Activated CD4-positive, alpha-beta T cell treated with anti-CD3 and anti-CD28 coated beads for 48 hours (primary cell): ENCODE measurements around the gene SPSB1.
A peak's percentile ranks its signal among the peaks of the same experiment; 100 is the strongest.
"Not testable (repeated sequence)": the region's sequence is repeated elsewhere in the genome, so short reads cannot be mapped to it uniquely, and the experiment has no call there.

Source experiments
- DNase-seq: peaks from one replicate; pipeline ENCODE4 v3.0.0-alpha.2; 2020

Gene SPSB1

DNA sequence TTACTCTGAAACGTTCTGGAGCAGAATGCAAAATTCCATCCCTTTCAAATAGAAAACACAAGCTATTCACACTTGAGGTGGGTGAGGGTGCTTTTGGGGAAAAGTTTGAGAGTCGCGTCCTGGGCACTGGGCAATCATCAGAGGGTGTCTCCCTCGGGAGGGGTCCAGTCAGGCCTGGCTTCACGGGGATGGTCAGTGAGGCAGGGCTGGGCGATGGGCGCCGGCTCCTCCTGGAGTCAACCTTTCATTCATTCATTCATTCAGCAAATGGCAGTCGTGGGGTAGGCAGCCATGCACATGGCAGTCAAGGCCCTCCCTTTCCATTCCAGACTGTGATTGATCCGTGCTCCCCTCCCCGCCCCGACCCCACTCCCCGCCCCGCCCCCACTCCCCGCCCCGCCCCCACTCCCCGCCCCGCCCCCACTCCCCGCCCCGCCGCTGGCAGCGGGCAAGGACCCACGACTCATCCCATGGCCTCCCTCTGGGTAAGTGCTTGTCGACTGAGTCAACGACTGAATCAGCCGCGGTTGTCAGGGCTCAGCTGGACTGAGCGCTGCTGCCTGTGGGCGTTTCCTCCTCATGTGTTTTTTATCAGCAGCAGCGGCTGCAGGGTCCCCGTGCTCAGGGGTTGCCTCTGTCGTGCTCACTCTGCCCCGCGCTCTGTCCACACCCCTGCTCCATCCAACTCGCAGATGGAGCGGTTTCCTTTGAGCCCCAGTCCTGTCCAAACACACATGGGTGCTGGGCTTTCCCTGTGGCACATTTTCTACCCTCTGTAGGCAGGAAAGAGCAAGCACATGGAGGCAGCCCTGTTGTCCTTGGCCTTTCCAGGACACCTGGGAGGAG is 12.5 kb upstream of the SPSB1 start:
- peak; percentile 87 for DNase-seq

DNA sequence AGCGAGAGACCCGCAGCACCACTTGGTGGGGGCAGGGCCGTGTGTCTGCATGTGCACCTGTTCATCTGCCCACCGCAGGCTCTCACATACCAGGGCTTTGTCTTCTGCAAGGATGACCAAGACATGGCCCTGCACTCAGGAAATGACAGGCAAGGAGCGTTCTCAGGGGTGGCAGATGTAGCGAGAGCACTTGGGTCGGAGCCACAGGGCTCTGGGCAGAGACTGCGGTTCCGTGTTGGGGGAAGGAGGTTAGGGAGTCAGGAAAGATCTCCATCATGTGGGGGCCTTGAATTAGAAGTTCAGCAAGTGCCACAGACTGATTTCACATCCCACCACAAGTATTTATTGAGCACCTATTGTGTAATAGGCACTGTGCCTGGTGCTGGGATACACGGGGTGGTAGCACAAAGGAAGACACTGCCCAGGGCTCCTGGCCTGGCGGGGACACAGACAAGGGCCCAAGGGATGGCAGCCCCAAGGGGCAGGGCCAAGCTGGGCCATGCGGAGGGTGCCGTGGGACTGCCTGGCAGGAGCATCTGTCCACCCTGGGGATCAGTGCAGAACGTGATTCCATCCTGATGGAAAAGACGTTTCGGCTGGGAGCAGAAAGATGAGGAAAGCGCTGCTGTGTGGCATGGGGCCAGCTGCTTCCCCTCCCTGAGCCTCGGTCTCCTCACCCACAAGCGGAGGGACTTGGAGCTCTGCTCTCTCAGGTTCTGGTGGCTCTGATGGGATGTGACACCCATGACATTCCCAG is 11.4 kb upstream of the SPSB1 start:
- DNase-seq = no peak

DNA sequence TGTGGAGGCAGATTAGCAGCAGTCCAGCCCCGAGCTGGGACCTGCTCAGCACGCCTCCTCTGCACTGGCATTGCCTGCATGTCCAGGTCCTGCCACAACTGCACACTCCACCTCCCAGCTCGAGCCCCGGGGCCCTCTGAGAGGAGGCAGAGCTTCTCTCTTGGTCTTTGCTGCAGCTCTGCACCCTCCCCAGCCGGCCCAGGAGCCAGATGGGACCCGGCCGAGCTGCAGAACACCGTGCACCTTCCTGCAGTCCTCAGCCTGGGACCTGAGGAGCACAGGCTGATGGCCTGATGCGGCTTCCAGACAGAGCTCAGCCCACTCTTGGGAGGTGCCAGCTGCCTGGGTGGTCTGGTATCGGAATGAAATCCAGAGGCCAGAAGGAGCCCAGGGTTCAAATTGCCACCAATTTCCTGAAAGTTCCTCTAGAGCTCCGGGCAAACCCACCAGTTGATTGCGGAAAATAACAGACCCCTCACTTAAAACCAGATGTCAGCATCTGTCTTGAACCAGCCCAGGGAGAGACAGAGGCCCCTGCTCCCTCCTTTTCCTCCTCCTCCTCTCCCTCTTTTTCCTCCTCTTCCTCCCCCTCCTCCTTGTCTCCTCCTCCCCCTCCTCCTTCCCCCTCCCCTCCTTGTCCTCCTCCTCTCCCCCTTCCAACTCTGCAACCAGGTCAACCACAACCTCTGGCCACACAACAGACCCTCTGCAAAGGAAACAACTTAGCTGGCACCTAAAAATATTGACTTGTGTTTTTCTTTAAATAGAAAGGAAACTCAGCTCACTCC is 10.6 kb upstream of the SPSB1 start:
- DNase-seq = peak; percentile 18

- DNase-seq = no peak
Observed at GRCh38 chr1:9282696-9282955, 10.1 kb upstream of the SPSB1 start.

- DNase-seq = no peak
Observed at GRCh38 chr1:9284061-9284460, 8.6 kb upstream of the SPSB1 start.

DNA sequence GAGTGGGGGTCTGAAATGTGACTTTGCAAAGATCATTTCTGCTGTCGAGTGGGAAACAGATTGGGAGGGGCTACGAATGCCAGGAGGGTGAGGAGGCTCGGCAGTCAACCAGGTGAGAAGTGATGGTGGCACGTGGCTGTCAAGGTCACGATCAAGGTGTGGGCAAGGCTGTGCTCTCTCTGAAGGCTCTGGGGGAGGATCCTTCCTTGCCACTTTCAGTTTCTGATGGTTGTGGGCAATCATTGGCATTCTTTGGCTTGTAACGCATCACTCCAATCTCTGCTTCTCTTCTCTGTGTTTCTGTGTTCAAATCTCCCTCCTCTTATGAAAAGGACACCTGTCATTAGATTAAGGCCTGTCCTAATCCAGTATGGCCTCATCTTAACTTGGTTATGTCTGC is 6.1 kb upstream of the SPSB1 start:
- DNase-seq = no peak

DNA sequence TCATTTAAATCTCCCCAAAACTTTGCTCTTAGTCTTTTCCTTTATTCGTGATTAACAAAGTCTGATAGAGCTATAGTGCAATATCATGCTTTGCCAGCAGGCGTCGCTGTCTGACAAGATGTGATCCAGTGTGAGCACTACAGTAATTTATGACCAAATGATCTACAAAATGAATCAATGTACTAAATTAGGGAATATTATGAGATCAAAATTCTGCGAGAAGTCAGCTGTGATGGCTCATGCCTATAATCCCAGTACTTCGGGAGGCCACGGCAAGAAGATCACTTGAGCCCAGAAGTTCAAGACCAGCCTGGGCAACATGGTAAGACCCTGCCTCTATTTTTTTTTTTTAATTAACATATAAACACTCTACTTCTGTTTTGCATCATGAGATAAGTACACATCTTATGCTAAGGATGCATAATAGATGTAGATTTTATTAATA is 3.6 kb upstream of the SPSB1 start:
- peak; percentile 93 for DNase-seq

GRCh38 chr1:9289711-9290485 is 2.8 kb upstream of the SPSB1 start:
- DNase-seq = peak; percentile 55

DNA sequence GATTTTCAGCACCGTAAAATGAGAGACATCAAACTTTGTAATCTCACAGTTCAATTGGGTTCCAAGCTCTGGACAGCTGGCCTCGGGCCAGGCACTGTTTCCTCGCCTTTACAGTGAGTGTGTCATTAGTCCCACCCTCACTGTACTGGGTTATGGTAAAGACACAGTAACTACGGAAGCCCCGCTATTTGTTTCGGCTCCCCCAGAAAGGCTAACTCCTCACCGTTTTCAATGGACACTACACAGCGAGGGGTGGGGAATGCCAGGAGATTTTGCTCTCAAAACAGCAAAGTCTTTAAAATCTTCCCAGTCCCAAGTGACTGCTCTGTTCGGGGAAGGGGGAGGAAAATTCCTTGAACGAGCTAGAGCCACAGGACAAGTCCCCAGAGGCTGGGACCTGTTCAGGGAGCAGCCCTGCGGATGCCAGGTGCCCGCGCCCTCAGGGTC is 757 bp upstream of the SPSB1 start:
- no peak for DNase-seq

GRCh38 chr1:9293241-9293532 is 493 bp downstream of the SPSB1 start:
- no peak for DNase-seq

DNA sequence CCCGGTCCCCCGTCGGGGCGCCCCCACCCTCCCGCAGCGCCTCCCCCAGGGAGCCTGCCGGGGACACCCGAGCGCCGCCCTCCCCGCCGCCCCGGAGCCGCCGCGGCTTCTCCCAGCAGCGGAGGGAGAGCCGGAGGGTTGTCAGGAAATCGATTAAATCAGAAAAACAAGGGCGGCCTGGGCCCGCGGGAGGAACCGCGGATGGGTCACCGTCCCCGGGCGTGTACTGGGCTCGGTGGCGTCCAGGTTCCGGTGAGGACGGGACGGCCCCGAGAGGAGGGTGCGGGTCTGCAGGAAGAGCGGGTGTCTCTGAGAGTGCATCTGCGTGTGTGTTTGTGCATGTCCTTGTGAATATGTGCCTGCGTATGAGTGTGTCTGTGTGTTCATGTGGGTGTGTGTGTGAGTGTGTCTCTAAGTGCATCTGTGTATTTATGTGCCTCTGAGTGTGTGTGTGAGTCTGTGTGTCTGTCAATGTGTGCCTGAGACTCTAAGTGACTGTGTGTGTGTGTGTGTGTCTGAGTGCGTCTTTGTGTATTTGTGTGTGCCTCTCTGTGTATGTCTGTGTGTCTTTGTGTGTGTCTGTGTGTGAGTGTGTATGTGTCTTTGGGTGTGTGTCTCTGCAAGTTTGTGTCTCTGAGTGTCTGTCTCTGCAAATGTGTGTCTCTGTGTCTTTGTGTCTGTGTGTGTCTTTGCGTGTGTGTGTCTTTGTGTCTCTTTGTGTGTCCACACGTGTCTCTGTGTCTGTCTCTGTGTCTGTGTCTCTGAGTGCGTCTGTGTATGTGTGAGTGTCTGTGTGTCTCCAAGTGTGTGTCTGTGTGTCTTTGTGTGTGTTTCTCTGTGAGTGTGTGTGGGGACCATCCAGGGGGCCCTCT is 1.1 kb downstream of the SPSB1 start:
- DNase-seq = peak; percentile 50

DNA sequence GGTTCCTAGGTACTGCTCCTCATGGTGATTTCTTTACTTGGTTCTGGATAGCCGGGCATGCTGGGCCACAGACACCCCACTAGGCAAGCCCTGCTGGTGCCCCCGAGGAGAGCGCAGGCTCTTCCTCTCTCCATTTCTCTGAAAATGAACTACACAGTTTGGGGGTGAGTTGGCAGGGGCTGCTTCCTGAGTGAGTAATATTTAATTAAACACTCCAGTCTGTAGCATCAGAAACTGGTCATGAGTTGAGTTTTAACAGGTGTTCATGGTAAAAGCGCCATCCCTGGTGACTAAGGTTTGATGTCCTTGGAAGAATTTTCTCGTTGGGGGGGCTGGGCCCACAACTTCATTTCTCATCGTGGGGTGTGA is 1.7 kb downstream of the SPSB1 start:
- DNase-seq = peak; percentile 58

GRCh38 chr1:9294910-9295636 is 2.4 kb downstream of the SPSB1 start:
- peak; percentile 55 for DNase-seq

GRCh38 chr1:9295884-9296283 is 3.2 kb downstream of the SPSB1 start:
- DNase-seq = no peak

DNA sequence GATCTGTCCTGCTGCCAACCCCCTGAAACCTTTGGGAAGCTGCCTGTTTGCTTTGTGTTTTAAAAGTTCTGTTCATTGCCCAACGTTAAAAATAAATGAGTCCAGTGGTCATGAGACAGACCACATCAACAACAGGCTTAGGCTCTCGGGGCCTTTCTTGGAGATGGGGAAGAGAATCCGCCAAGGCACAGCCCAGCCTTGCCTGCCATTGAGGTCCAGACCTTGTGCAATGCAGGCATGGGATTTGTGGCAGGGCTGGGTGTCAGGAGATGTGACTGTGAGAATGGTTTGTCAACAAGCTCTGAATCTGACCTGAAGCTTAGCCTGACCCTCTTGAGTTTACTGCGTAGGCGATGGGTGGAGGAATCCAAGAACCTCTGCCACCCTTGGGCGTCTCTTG is 4.2 kb downstream of the SPSB1 start:
- DNase-seq = no peak

DNA sequence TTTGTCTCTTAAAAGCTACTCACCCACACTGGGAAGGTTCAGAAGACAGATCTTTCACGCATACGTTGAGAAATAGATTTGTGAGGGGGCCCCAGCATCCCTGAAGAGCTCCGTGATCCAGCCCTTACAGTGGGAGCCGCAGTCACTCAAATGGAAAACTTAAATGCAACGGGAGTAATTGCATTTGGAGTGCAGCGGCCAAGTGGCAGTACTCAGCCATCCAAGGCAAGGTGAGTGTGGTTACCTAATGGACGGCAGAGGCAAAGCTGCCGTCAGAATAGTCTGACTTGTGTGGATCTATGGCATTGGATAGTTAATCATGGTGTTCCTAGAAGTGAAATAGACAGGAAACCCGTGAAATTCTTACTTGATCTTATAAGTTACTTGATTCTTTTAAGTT is 5.1 kb downstream of the SPSB1 start:
- DNase-seq = no peak

DNA sequence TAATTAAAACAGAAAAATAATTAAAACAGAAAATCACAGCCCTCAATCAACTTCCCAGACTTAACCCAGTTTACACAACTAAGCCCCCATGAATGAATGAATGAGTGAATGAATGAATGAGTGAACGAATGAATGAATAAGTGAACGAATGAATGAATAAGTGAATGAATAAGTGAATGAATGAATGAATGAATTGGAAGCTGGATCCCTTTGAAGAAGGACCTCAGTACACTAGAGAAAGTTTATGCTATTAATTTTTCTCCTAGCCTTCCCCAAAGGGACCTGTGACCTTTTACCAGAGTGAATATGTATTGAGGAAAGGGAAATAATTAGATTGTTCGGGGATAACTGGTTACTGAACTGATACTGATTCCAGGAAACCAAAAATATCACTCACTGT is 5.6 kb downstream of the SPSB1 start:
- no peak for DNase-seq

GRCh38 chr1:9299571-9300541 is 7.2 kb downstream of the SPSB1 start:
- not testable (repeated sequence) for DNase-seq

GRCh38 chr1:9300573-9300972 is 7.9 kb downstream of the SPSB1 start:
- no peak for DNase-seq
